Suprapubic skin (tissue), 4 donors: Measurements from ENCODE around the gene HIF1AN. TPM values are rescaled to one million over a fixed set of nuclear protein-coding genes. Genes with fewer than 3 reads are reported as not detected.
"Not testable (repeated sequence)": the region's sequence is repeated elsewhere in the genome, so short reads cannot be mapped to it uniquely, and the experiment has no call there.

Source experiments
- DNase-seq, 2 donors: peaks; one replicate each; pipeline ENCODE4 v3.0.0-alpha.2; 2019; ENCODE audit warnings: low spot score in 2 of 2
- H3K27ac ChIP-seq: fragments of 200-600 bp; sonication (generic); one replicate; pipeline ENCODE4 v1.5.1; 2019
- H3K27me3 ChIP-seq: fragments of 200-600 bp; sonication (generic); one replicate; pipeline ENCODE4 v1.5.1; 2019
- H3K36me3 ChIP-seq: fragments of 200-600 bp; sonication (generic); one replicate; pipeline ENCODE4 v1.5.1; 2019
- H3K4me1 ChIP-seq: fragments of 200-600 bp; sonication (generic); one replicate; pipeline ENCODE4 v1.5.1; 2019
- H3K4me3 ChIP-seq: fragments of 200-600 bp; sonication (generic); one replicate; pipeline ENCODE4 v1.5.1; 2019; ENCODE audit warnings: mild to moderate bottlenecking
- H3K9me3 ChIP-seq: fragments of 200-600 bp; sonication (generic); one replicate; pipeline ENCODE4 v1.5.1; 2019
- CTCF ChIP-seq, 2 donors: fragments of 200-600 bp in 1 of 2; fragments of 450-650 bp in 1 of 2; sonication (generic) in 1 of 2; IDR thresholded peaks; one replicate each; pipeline ENCODE4 v1.5.1; 2016 to 2019; ENCODE audit warnings: antibody characterized with exemption in 2 of 2, mild to moderate bottlenecking in 1 of 2, moderate library complexity in 1 of 2
- EP300 ChIP-seq: sonication (generic); formaldehyde crosslinking; IDR thresholded peaks from one replicate; pipeline ENCODE4 v1.6.1; 2017; ENCODE audit warnings: antibody characterized with exemption
- POLR2A ChIP-seq, 2 donors: fragments of 450-650 bp; IDR thresholded peaks; one replicate each; pipeline ENCODE4 v1.6.1; 2017; ENCODE audit warnings: antibody characterized with exemption in 2 of 2, mild to moderate bottlenecking in 2 of 2, moderate library complexity in 2 of 2
- POLR2AphosphoS5 ChIP-seq, 3 donors: sonication (generic); formaldehyde crosslinking; IDR thresholded peaks; one replicate each; pipeline ENCODE4 v1.6.1; 2017; ENCODE audit warnings: antibody characterized with exemption in 3 of 3
- WGBS: methylation state at CpG from one replicate; pipeline ENCODE4 v1.1.5; 2018; 5-methylcytosine and 5-hydroxymethylcytosine counted together
- total RNA-seq, 4 donors: library from RNA; depleted of rRNA; stranded (reverse); fragments of >200 nt; gene quantifications; one replicate each; pipeline ENCODE4 v1.1.0, GENCODE V29; 2016

HIF1AN gene
- total RNA-seq, 4 donors from 2014 or later, result 13.5 to 43.5 (median 22.1) TPM

GRCh38 chr10:100569687-100570481 lies 34.1 kb downstream of the HIF1AN start:
- DNase-seq, result no peak
- Histone ChIP-seq H3K4me1 (no peaks in the 10 kb centered on the region), H3K27ac (no peak overlapping the region), H3K4me3 (no peak overlapping the region), H3K27me3 (peaks cover 90% of the 10 kb centered on the region), H3K36me3 (no peaks in the 10 kb centered on the region), H3K9me3 (no peaks in the 10 kb centered on the region)
- no peak for TF ChIP-seq CTCF (IDR thresholded peaks at IDR 0.05)
- 19% methylated on average over 27 of the region's 28 CpGs for WGBS

GRCh38 chr10:100570506-100570905 lies 34.8 kb downstream of the HIF1AN start:
- no peaks in the 10 kb centered on the region for H3K36me3 ChIP-seq
- DNase-seq, result no peak
- H3K9me3 ChIP-seq, result no peaks in the 10 kb centered on the region
- WGBS, result 66% methylated on average over 8 of the region's 8 CpGs
- no peak overlapping the region for H3K27ac ChIP-seq
- peaks cover 89% of the 10 kb centered on the region for H3K27me3 ChIP-seq
- H3K4me3 ChIP-seq, result no peak overlapping the region
- no peak for TF ChIP-seq EP300
- no peak for TF ChIP-seq POLR2A (IDR thresholded peaks at IDR 0.05)
- TF ChIP-seq CTCF (IDR thresholded peaks at IDR 0.05), result no peak
- TF ChIP-seq POLR2AphosphoS5 (IDR thresholded peaks at IDR 0.05), result no peak
- no peaks in the 10 kb centered on the region for H3K4me1 ChIP-seq

DNA sequence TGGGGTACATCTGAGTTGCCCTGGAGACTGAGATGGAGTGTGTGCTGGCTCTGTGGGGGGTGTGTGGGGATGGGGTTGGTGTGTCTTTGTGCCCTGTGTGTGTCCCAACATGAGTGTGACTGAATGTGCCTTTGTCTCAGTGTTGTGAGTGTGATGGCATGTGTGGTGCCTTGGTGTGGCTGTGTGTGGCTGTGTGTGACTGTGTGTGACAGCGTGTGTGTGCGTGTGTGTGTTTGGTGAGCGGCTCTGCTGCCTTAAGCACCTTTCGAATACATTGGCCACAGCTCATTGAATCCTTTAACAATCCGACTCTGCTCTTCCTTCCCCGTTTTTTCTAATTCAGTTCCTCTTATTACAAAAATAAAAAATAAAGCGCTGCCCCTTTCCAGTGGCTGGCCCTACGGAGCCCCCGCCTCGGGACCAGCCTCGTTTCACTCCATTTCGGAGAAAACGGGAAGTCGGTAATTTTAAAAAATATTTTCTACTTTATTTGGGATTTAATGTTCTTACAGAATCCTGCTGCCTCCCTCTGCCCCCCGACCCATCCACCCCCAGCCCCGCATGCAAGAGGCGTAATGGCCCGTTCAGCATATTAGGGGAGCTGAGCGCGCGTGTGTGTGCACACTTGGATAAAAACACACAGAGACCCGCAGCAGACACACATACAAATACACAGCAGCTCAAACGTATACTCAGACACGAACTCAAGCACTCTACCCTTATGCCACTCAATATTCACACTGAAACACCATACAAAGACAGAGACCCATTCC lies 35.5 kb downstream of the HIF1AN start:
- no peak for TF ChIP-seq CTCF (IDR thresholded peaks at IDR 0.05)
- 88% methylated on average over 24 of the region's 24 CpGs for WGBS

GRCh38 chr10:100575146-100575545 lies 39.4 kb downstream of the HIF1AN start:
- H3K27ac ChIP-seq, H3K9me3 ChIP-seq, H3K4me3 ChIP-seq, H3K36me3 ChIP-seq, H3K4me1 ChIP-seq, DNase-seq: not testable (repeated sequence)
- H3K27me3 ChIP-seq, result peaks cover 74% of the 10 kb centered on the region
- WGBS, result 76% methylated on average over 7 of the region's 7 CpGs

More for the DNA sequence above, 35.5 kb downstream of the HIF1AN start:
- Histone ChIP-seq H3K4me1 (no peaks in the 10 kb centered on the region), H3K4me3 (no peak overlapping the region), H3K27ac (no peak overlapping the region), H3K9me3 (no peaks in the 10 kb centered on the region), H3K36me3 (no peaks in the 10 kb centered on the region), H3K27me3 (peaks cover 88% of the 10 kb centered on the region)
- no peak for DNase-seq

DNA sequence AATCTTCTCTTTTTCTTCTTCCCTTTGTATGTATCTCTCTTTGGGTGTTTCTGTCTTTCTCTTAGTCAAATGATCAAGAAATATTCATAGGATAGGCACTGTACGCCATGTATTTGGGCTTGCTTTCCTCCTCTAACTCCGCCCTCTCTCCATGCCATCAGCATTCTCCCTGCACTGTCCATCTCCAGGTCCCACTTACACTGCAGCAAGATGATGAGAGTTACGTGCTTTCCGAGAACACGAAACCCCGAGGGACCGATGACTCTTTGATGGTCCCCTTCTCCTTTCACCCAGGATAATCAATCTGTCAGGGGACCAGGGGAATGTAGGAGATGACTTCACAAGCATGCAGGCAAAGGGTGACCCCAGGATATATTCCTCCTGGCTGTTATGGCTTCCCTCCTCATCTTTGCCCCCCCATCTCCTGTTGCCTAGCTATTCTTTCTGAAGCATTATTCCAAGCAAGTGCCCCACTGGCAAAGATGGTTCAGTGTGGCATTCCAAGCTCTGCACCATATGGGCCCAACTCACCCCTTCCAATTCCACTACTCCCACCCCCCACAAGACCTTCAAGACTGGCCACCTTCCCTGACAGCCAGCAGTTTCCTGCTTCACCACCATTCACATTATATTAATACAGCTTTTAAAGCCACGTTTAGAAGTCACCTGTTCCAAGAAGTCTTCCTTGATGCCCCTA lies 40.0 kb downstream of the HIF1AN start:
- TF ChIP-seq EP300 (no peak), POLR2AphosphoS5 (IDR thresholded peaks at IDR 0.05) (no peak), CTCF (IDR thresholded peaks at IDR 0.05) (no peak), POLR2A (IDR thresholded peaks at IDR 0.05) (no peak)
- peaks cover 68% of the 10 kb centered on the region for H3K27me3 ChIP-seq
- 76% methylated on average over 8 of the region's 8 CpGs for WGBS
- H3K4me1 ChIP-seq, result no peaks in the 10 kb centered on the region
- H3K27ac ChIP-seq, result no peak overlapping the region
- H3K4me3 ChIP-seq, result no peak overlapping the region
- no peaks in the 10 kb centered on the region for H3K9me3 ChIP-seq
- no peaks in the 10 kb centered on the region for H3K36me3 ChIP-seq
- no peak for DNase-seq
